ENCODE data around the gene TAS2R39. TPM values are rescaled to one million over a fixed set of nuclear protein-coding genes. Genes with fewer than 3 reads are reported as not detected.

TAS2R39 gene
- total RNA-seq, 1 donor from 2014 or later: not detected

GRCh38 chr7:143217806-143218205 is 34.6 kb downstream of the TAS2R39 start:
- Mint-ChIP-seq H3K27ac (no peak overlapping the region), H3K9me3 (peaks cover 5% of the 10 kb centered on the region), H3K4me1 (ENCODE audit: unreplicated experiment) (no peaks in the 10 kb centered on the region), H3K36me3 (no peaks in the 10 kb centered on the region), H3K27me3 (peaks cover 13% of the 10 kb centered on the region), H3K4me3 (no peak overlapping the region)
- no peak for TF ChIP-seq CTCF (conservative IDR thresholded peaks at IDR 0.05)
- DNase-seq (ENCODE audit: extremely low spot score, unreplicated experiment): no peak

GRCh38 chr7:143221286-143221685 is 38.1 kb downstream of the TAS2R39 start:
- peaks cover 16% of the 10 kb centered on the region for H3K27me3 Mint-ChIP-seq
- no peaks in the 10 kb centered on the region for H3K4me1 Mint-ChIP-seq (ENCODE audit: unreplicated experiment)
- H3K27ac Mint-ChIP-seq: no peak overlapping the region
- peaks cover 8% of the 10 kb centered on the region for H3K9me3 Mint-ChIP-seq
- TF ChIP-seq CTCF (conservative IDR thresholded peaks at IDR 0.05): no peak
- H3K36me3 Mint-ChIP-seq: no peaks in the 10 kb centered on the region
- no peak overlapping the region for H3K4me3 Mint-ChIP-seq
- no peak for DNase-seq (ENCODE audit: extremely low spot score, unreplicated experiment)

GRCh38 chr7:143221737-143222136 is 38.5 kb downstream of the TAS2R39 start, which contains the start of gene TAS2R40:
TAS2R40 (plus strand) TSS chr7:143222037; CDS start chr7:143222079, 42 bp downstream.
- DNase-seq (ENCODE audit: extremely low spot score, unreplicated experiment): no peak
- Mint-ChIP-seq H3K36me3 (no peaks in the 10 kb centered on the region), H3K27me3 (peaks cover 16% of the 10 kb centered on the region), H3K27ac (peak within 1 kb of the TSS; percentile 22), H3K9me3 (peaks cover 8% of the 10 kb centered on the region), H3K4me1 (ENCODE audit: unreplicated experiment) (no peaks in the 10 kb centered on the region), H3K4me3 (no peak within 1 kb of the TSS)
- no peak for TF ChIP-seq CTCF (conservative IDR thresholded peaks at IDR 0.05)

- TF ChIP-seq CTCF (conservative IDR thresholded peaks at IDR 0.05): no peak
- no peak for DNase-seq (ENCODE audit: extremely low spot score, unreplicated experiment)
- H3K9me3 Mint-ChIP-seq: peaks cover 8% of the 10 kb centered on the region
- peaks cover 2% of the 10 kb centered on the region for H3K4me1 Mint-ChIP-seq (ENCODE audit: unreplicated experiment)
- H3K4me3 Mint-ChIP-seq: no peak overlapping the region
- H3K36me3 Mint-ChIP-seq: no peaks in the 10 kb centered on the region
- H3K27me3 Mint-ChIP-seq: peaks cover 10% of the 10 kb centered on the region
- H3K27ac Mint-ChIP-seq: peak overlapping the region; percentile 22
Observed at GRCh38 chr7:143222782-143223181, 39.6 kb downstream of the TAS2R39 start.

GRCh38 chr7:143223784-143224183 is 40.6 kb downstream of the TAS2R39 start:
- no peaks in the 10 kb centered on the region for H3K36me3 Mint-ChIP-seq
- peaks cover 8% of the 10 kb centered on the region for H3K4me1 Mint-ChIP-seq (ENCODE audit: unreplicated experiment)
- no peak for TF ChIP-seq CTCF (conservative IDR thresholded peaks at IDR 0.05)
- H3K27ac Mint-ChIP-seq: peak overlapping the region; percentile 16
- no peak for DNase-seq (ENCODE audit: extremely low spot score, unreplicated experiment)
- peaks cover 8% of the 10 kb centered on the region for H3K27me3 Mint-ChIP-seq
- H3K9me3 Mint-ChIP-seq: peaks cover 8% of the 10 kb centered on the region
- H3K4me3 Mint-ChIP-seq: peak overlapping the region; percentile 17

- no peak for DNase-seq (ENCODE audit: extremely low spot score, unreplicated experiment)
- H3K9me3 Mint-ChIP-seq: peaks cover 8% of the 10 kb centered on the region
- H3K36me3 Mint-ChIP-seq: no peaks in the 10 kb centered on the region
- peaks cover 8% of the 10 kb centered on the region for H3K27me3 Mint-ChIP-seq
- TF ChIP-seq CTCF (conservative IDR thresholded peaks at IDR 0.05): no peak
- no peak overlapping the region for H3K4me3 Mint-ChIP-seq
- H3K4me1 Mint-ChIP-seq (ENCODE audit: unreplicated experiment): peaks cover 14% of the 10 kb centered on the region
- H3K27ac Mint-ChIP-seq: peak overlapping the region; percentile 75
Observed at GRCh38 chr7:143225047-143225446, 41.8 kb downstream of the TAS2R39 start.
